GM12878 (cell line): ENCODE measurements around the gene KRT7. TPM values are rescaled to one million over a fixed set of nuclear protein-coding genes. Genes with fewer than 3 reads are reported as not detected.

Experiments used
- ATAC-seq: fragments of 200-7000 bp; cut with Tn5 transposase; 3 replicates; pipeline ENCODE4 v1.9.1; 2020; ENCODE audit warnings: mild to moderate bottlenecking, moderate library complexity
- BruUV-seq: library from RNA; stranded (reverse); fragments of 400-500 nt; replicated peaks from 2 replicates; lab custom pipeline; 2021; lab: Mats Ljungman, UMichigan
- CTCF ChIA-PET: fragments of 300-600 bp; sonication (Branson Sonifier 250); formaldehyde crosslinking; extraction: SDS; loops from one replicate; lab custom pipeline; 2021; ENCODE audit warnings: inconsistent platforms; lab: Yijun Ruan, JAX
- POLR2A ChIA-PET: fragments of 350-600 bp; formaldehyde crosslinking; extraction: SDS; loops from one replicate; lab custom pipeline; 2021; ENCODE audit warnings: inconsistent platforms; lab: Charles Lee
- RAD21 ChIA-PET: fragments of 300-600 bp; sonication (Branson Sonifier 250); formaldehyde crosslinking; loops from one replicate; lab custom pipeline; 2023; ENCODE audit warnings: antibody characterized with exemption; ENCODE audit not compliant: unreplicated experiment; lab: Charles Lee
- SMC1A ChIA-PET: fragments of 300-600 bp; sonication (Branson Sonifier 250); formaldehyde crosslinking; loops from one replicate; lab custom pipeline; 2023; ENCODE audit not compliant: unreplicated experiment, uncharacterized antibody; lab: Charles Lee
- DNase-seq: peaks from one replicate; pipeline ENCODE4 v3.0.0-alpha.2; 2011; ENCODE audit warnings: low read depth, low spot score
- FAIRE-seq: peaks from 3 replicates; lab custom pipeline; 2011; peaks lifted over from hg19 to GRCh38; lab: Jason Lieb, UNC
- H2AFZ ChIP-seq: 2 replicates; pipeline ENCODE4 v1.6.0; 2011; ENCODE audit warnings: low read depth, low read length, control low read depth; ENCODE audit not compliant: control insufficient read depth
- H3K27ac ChIP-seq: 2 replicates; pipeline ENCODE4 v1.5.1; 2011; ENCODE audit warnings: control low read depth; ENCODE audit not compliant: control insufficient read depth, insufficient read depth
- H3K27me3 ChIP-seq, 2 experiments: replicated peaks in 1 of 2; 2 replicates each; pipeline versions ENCODE4 v1.6.0 to v1.6.1; 2011; ENCODE audit warnings: low read length in 1 of 2; ENCODE audit not compliant: control insufficient read depth in 2 of 2, insufficient read depth in 2 of 2
- H3K36me3 ChIP-seq, 2 experiments: 2 replicates each; pipeline ENCODE4 v1.5.1; 2011; ENCODE audit warnings: low read length in 1 of 2; ENCODE audit not compliant: control insufficient read depth in 2 of 2, insufficient read depth in 2 of 2
- H3K4me1 ChIP-seq: 2 replicates; pipeline ENCODE4 v1.6.1; 2011; ENCODE audit warnings: mild to moderate bottlenecking, low read length, moderate library complexity, mixed read lengths; ENCODE audit not compliant: control insufficient read depth, insufficient read depth
- H3K4me2 ChIP-seq: 2 replicates; pipeline ENCODE4 v1.6.0; 2011; ENCODE audit warnings: control low read depth; ENCODE audit not compliant: control insufficient read depth, insufficient read depth
- H3K4me3 ChIP-seq: fragments of 200-600 bp; sonication (generic); 2 replicates; pipeline ENCODE4 v1.5.1; 2016
- H3K79me2 ChIP-seq: 2 replicates; pipeline ENCODE4 v1.6.0; 2011; ENCODE audit warnings: low read length; ENCODE audit not compliant: control insufficient read depth, insufficient read depth
- H3K9ac ChIP-seq: 2 replicates; pipeline ENCODE4 v1.8.0; 2011; ENCODE audit warnings: low read length, control low read depth, mixed read lengths; ENCODE audit not compliant: control insufficient read depth, insufficient read depth
- H3K9me3 ChIP-seq: replicated peaks from 3 replicates; pipeline ENCODE4 v1.5.1; 2011; ENCODE audit warnings: mild to moderate bottlenecking, low read length; ENCODE audit not compliant: control insufficient read depth, insufficient read depth
- H4K20me1 ChIP-seq: 2 replicates; pipeline ENCODE4 v1.6.0; 2011; ENCODE audit not compliant: control insufficient read depth, insufficient read depth
- BACH1 ChIP-seq: fragments of 450-650 bp; IDR thresholded peaks from 2 replicates; pipeline ENCODE4 v1.6.1; 2017; ENCODE audit warnings: mild to moderate bottlenecking, borderline replicate concordance
- ELK1 ChIP-seq: IDR thresholded peaks from 2 replicates; pipeline ENCODE4 v1.6.1; 2012; ENCODE audit warnings: low read depth, low read length, improper control_type of control experiment
- EP300 ChIP-seq, 2 experiments: fragments of 150-350 bp in 1 of 2; IDR thresholded peaks; 2 replicates each; pipeline ENCODE4 v1.6.1; 2011 to 2012; ENCODE audit warnings: low read depth in 2 of 2, low read length in 2 of 2, borderline replicate concordance in 1 of 2, improper control_type of control experiment in 1 of 2, inconsistent platforms in 1 of 2; ENCODE audit not compliant: control insufficient read depth in 1 of 2
- FOXK2 ChIP-seq: fragments of 450-650 bp; IDR thresholded peaks from 2 replicates; pipeline ENCODE4 v1.6.1; 2017; ENCODE audit warnings: mild to moderate bottlenecking, moderate library complexity
- FOXM1 ChIP-seq: IDR thresholded peaks from 2 replicates; pipeline ENCODE4 v1.6.1; 2012; ENCODE audit warnings: low read depth, mild to moderate bottlenecking, inconsistent platforms, low read length, moderate library complexity
- POLR2AphosphoS5 ChIP-seq: IDR thresholded peaks from 2 replicates; pipeline ENCODE4 v1.6.1; 2011; ENCODE audit warnings: mild to moderate bottlenecking, low read length, inconsistent platforms
- PRDM15 ChIP-seq: fragments of 450-650 bp; formaldehyde crosslinking; IDR thresholded peaks from 2 replicates; pipeline ENCODE4 v1.4.0; 2020; ENCODE audit warnings: mild to moderate bottlenecking, moderate library complexity
- RCOR1 ChIP-seq: conservative IDR thresholded peaks from 2 replicates; pipeline ENCODE4 v1.6.1; 2012; ENCODE audit warnings: low read depth, low read length, improper control_type of control experiment
- SMC3 ChIP-seq: IDR thresholded peaks from 2 replicates; pipeline ENCODE4 v1.6.1; 2011; ENCODE audit warnings: low read length, improper control_type of control experiment, borderline replicate concordance
- SPI1 ChIP-seq: IDR thresholded peaks from 2 replicates; pipeline ENCODE4 v1.6.1; 2011; ENCODE audit warnings: low read depth, mild to moderate bottlenecking, low read length, moderate library complexity, borderline replicate concordance; ENCODE audit not compliant: insufficient read depth
- TCF7 ChIP-seq: IDR thresholded peaks from 2 replicates; pipeline ENCODE4 v1.6.1; 2014; ENCODE audit warnings: antibody characterized with exemption, borderline replicate concordance
- ZNF24 ChIP-seq: fragments of 450-650 bp; IDR thresholded peaks from 2 replicates; pipeline ENCODE4 v1.6.1; 2017; ENCODE audit warnings: antibody characterized with exemption, mild to moderate bottlenecking
- WGBS: methylation state at CpG from one replicate; pipeline ENCODE4 v1.1.6; 2016; ENCODE audit warnings: low lambda C conversion rate; ENCODE audit not compliant: insufficient replicate concordance, insufficient coverage; ENCODE audit errors: missing lambda C conversion rate; 5-methylcytosine and 5-hydroxymethylcytosine counted together
- in situ Hi-C: fragments of 300-500 bp; cut with MboI; formaldehyde crosslinking; loops from 9 replicates; pipeline ENCODE4 v1.14.3; 2018; ENCODE audit warnings: mixed read lengths
- intact Hi-C: fragments of 100-400 bp; cut with micrococcal nuclease; formaldehyde crosslinking; loops from one replicate; pipeline ENCODE4 v1.14.2; 2022; ENCODE audit not compliant: unreplicated experiment
- polyA plus RNA-seq, 11 experiments: library from polyadenylated mRNA; depleted of rRNA in 4 of 11; unstranded in 6 of 11; stranded (reverse) in 5 of 11; fragments of >200 nt; fragmentation: Nextera tagmentation in 4 of 11; fragmentation: Illumina TruSeq in 1 of 11; extraction: Ambion mirVana in 4 of 11; extraction: Trizol in 1 of 11; gene quantifications; 1 replicate in 1 of 11; 2 replicates in 10 of 11; pipeline versions ENCODE4 v1.2.1 to v1.2.3, GENCODE V29; 2011 to 2016; ENCODE audit warnings: inconsistent platforms in 2 of 11, missing spikeins in 2 of 11, low read depth in 1 of 11
- total RNA-seq, 4 experiments: library from RNA; depleted of rRNA in 3 of 4; stranded (reverse); fragments of >200 nt in 3 of 4; fragmentation: Illumina TruSeq in 1 of 4; extraction: Trizol in 1 of 4; gene quantifications; 2 replicates each; pipeline versions ENCODE4 v1.2.1 to v1.2.3, GENCODE V29; 2013 to 2021

Gene KRT7
- total and polyA plus RNA-seq, 10 of the 15 experiments (the other 5 are each of a cell fraction or from before 2014, with no cell fraction given): 0.90 to 18.7 (median 4.8) TPM

GRCh38 chr12:52245962-52246569, 13.0 kb downstream of the KRT7 start:
- TF ChIP-seq SMC3: no peak
- TF ChIP-seq FOXK2: no peak
- no peak for TF ChIP-seq BACH1
- no peak for TF ChIP-seq RCOR1
- no peak for TF ChIP-seq PRDM15 (CRISPR knock-in tag)
- TF ChIP-seq ELK1: no peak
- TF ChIP-seq FOXM1: no peak
- TF ChIP-seq SPI1: no peak
- no peak for TF ChIP-seq EP300 (IDR thresholded peaks at IDR 0.05; ENCODE audit: borderline replicate concordance in 1 of 2, control insufficient read depth in 1 of 2, low read depth in 2 of 2, low read length in 2 of 2)
- TF ChIP-seq POLR2AphosphoS5: no peak
- no peak for TF ChIP-seq TCF7
- no peak for TF ChIP-seq ZNF24
- Histone ChIP-seq H3K27me3 (no peaks in the 10 kb centered on the region; a peak in 1 of 4 replicates), H2AFZ (no peak overlapping the region; the same call in 1 of the 2 replicates), H4K20me1 (no peaks in the 10 kb centered on the region), H3K36me3 (no peaks in the 10 kb centered on the region), H3K9ac (peak overlapping the region; percentile 44; the same call in 1 of the 2 replicates), H3K27ac (peak overlapping the region; percentile 25; the same call in 1 of the 2 replicates), H3K4me1 (peaks cover 22% of the 10 kb centered on the region), H3K9me3 (no peaks in the 10 kb centered on the region), H3K4me2 (peak overlapping the region; percentile 64), H3K4me3 (peak overlapping the region; percentile 50; the same call in 1 of the 2 replicates), H3K79me2 (no peaks in the 10 kb centered on the region; the same call in 1 of the 2 replicates)
- intact Hi-C loops: no loop called here
- FAIRE-seq (no peak), ATAC-seq (no peak), DNase-seq (no peak)
- WGBS: 49% methylated on average over 7 of the region's 7 CpGs
- ChIA-PET SMC1A (interaction anchor here (1.0 to 2.5 kb wide), 7 partner anchors 9 to 81 kb away, joined by 3 to 13 read pairs (median 3); no protein-coding TSS in a partner anchor), RAD21 (interaction anchor here (1.1 to 1.9 kb wide), 2 partner anchors 33 to 221 kb away, joined by 3 to 7 read pairs; no protein-coding TSS in a partner anchor), CTCF (interaction anchor here (0.6 to 5.1 kb wide), 5 partner anchors 10 to 81 kb away, joined by 3 to 42 read pairs (median 7); no protein-coding TSS in a partner anchor), POLR2A (no interaction called here)
- no TSS peak for BruUV-seq
- in situ Hi-C loops: no loop called here
